NCI-H1092 (cell line): ENCODE results near the gene WFIKKN1.
A peak's percentile ranks its signal among the peaks of the same experiment; 100 is the strongest.

Experiments
- DNase-seq: peaks from one replicate; lab custom pipeline; 2025; lab: John Stamatoyannopoulos, UW

The WFIKKN1 gene

GRCh38 chr16:674214-674881, 43.6 kb downstream of the WFIKKN1 start:
- no peak for DNase-seq

- DNase-seq, result no peak
Observed at GRCh38 chr16:674968-675883, 44.4 kb downstream of the WFIKKN1 start, which contains the start of gene RHBDL1. TSS of gene RHBDL1 (plus strand) at chr16:675671. CDS start at chr16:675791, 120 bp downstream.

- DNase-seq, result no peak
Observed at GRCh38 chr16:675884-676564, 45.2 kb downstream of the WFIKKN1 start.

- DNase-seq, result no peak
Observed at GRCh38 chr16:676565-676902, 45.7 kb downstream of the WFIKKN1 start.

- DNase-seq, result no peak
Observed at GRCh38 chr16:676913-677312, 46.1 kb downstream of the WFIKKN1 start.

GRCh38 chr16:677316-678190, 46.8 kb downstream of the WFIKKN1 start:
- DNase-seq, result no peak

GRCh38 chr16:678209-678857, 47.5 kb downstream of the WFIKKN1 start:
- no peak for DNase-seq

GRCh38 chr16:678858-679813, 48.4 kb downstream of the WFIKKN1 start:
- peak; percentile 69 for DNase-seq

GRCh38 chr16:679814-680624, 49.2 kb downstream of the WFIKKN1 start, which contains the start of gene STUB1:
TSS of gene STUB1 (plus strand) at chr16:680410. CDS start at chr16:680526, 116 bp downstream.
- DNase-seq, result peak; percentile 83

GRCh38 chr16:680625-680945, 49.8 kb downstream of the WFIKKN1 start:
- DNase-seq, result no peak

GRCh38 chr16:680967-681745, 50.4 kb downstream of the WFIKKN1 start:
- DNase-seq, result peak; percentile 22

GRCh38 chr16:681746-682427, 51.1 kb downstream of the WFIKKN1 start:
- DNase-seq, result no peak

- DNase-seq, result no peak
Observed at GRCh38 chr16:682493-683395, 52.0 kb downstream of the WFIKKN1 start.

GRCh38 chr16:683396-684070, 52.7 kb downstream of the WFIKKN1 start:
- DNase-seq, result no peak
